Subcutaneous abdominal adipose tissue (tissue), 5 donors: ENCODE measurements around the gene OR8J1.

Experiments used
- H3K27ac ChIP-seq: one replicate; pipeline ENCODE4 v1.7.0; 2013; ENCODE audit warnings: low read depth, mild to moderate bottlenecking, inconsistent platforms, low read length, moderate library complexity
- H3K27me3 ChIP-seq, 5 donors: one replicate each; pipeline ENCODE4 v1.7.0; 2013; ENCODE audit warnings: low read length in 5 of 5, inconsistent platforms in 1 of 5; ENCODE audit not compliant: control insufficient read depth in 5 of 5, insufficient read depth in 4 of 5
- H3K36me3 ChIP-seq, 5 donors: one replicate each; pipeline ENCODE4 v1.7.0; 2013; ENCODE audit warnings: low read length in 5 of 5; ENCODE audit not compliant: control insufficient read depth in 5 of 5, insufficient read depth in 5 of 5
- H3K4me1 ChIP-seq, 5 donors: one replicate each; pipeline ENCODE4 v1.7.0; 2013; ENCODE audit warnings: low read length in 5 of 5, mild to moderate bottlenecking in 3 of 5, moderate library complexity in 1 of 5; ENCODE audit not compliant: control insufficient read depth in 5 of 5, insufficient read depth in 5 of 5
- H3K4me3 ChIP-seq, 5 donors: one replicate each; pipeline ENCODE4 v1.7.0; 2013; ENCODE audit warnings: low read length in 5 of 5, low read depth in 1 of 5
- H3K9ac ChIP-seq, 5 donors: one replicate each; pipeline ENCODE4 v1.7.0; 2013; ENCODE audit warnings: low read length in 5 of 5, mild to moderate bottlenecking in 4 of 5, moderate library complexity in 3 of 5
- H3K9me3 ChIP-seq, 5 donors: one replicate each; pipeline ENCODE4 v1.7.0; 2013; ENCODE audit warnings: low read length in 5 of 5; ENCODE audit not compliant: control insufficient read depth in 5 of 5
- donor health status: healthy.
- donor health status: healthy.
- donor health status: healthy.
- donor health status: healthy.
- donor health status: healthy.

The OR8J1 gene

DNA sequence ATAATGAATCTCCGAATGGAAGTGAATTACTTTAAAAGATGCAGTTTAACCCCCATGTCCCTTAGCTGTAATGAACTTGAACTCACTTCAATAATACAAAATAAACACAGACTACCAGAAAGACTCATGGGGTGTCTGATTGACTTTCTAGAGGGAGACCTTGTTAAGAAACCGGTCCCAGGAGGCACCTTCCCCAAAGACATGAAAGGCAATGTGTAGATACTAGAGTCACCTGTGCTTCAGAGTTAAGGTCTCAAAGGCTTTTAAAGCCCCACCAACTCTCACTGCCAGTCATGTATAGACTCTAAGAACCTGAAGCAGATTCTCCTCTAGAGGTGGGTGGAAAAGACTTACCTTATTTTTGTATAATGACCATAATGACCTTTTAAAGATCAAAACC, at the start of gene OR8J1:
Gene OR8J1 (plus strand): TSS at position 301 of the 400 bp plus-strand sequence. CDS start 5,956 bp downstream, outside the sequence.
- H3K36me3 ChIP-seq = no peaks in the 10 kb centered on the region
- no peaks in the 10 kb centered on the region for H3K9me3 ChIP-seq
- no peak within 1 kb of the TSS for H3K27ac ChIP-seq
- H3K9ac ChIP-seq = no peak within 1 kb of the TSS
- no peaks in the 10 kb centered on the region for H3K27me3 ChIP-seq
- H3K4me1 ChIP-seq = no peaks in the 10 kb centered on the region
- no peak within 1 kb of the TSS for H3K4me3 ChIP-seq

DNA sequence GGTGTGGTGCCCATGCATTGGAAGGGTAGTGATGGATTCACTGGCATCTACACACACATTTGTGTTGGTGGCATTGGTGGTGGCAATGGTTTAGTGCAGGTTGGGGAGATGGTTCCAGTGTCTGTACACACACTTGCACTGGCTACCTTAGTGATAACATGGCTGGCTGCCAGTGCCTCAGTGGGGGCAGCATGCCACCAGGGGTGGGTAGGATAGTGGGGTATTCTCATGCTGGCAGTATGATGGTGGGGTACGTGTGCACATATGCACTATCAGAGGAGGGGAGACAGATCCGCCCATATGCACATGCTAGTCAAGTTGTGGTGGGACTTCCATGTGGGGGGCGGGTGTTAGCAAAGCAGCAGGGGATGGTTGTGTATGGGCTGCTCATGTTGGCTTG, 46.3 kb upstream of the OR8J1 start:
- peak overlapping the region in 1 of 5 donors; percentile 18 for H3K4me3 ChIP-seq
- H3K36me3 ChIP-seq = no peaks in the 10 kb centered on the region
- H3K9me3 ChIP-seq = peaks cover 0 to 22% (median 3%) of the 10 kb centered on the region in 5 donors
- H3K9ac ChIP-seq = no peak overlapping the region
- H3K4me1 ChIP-seq = no peaks in the 10 kb centered on the region
- H3K27ac ChIP-seq = no peak overlapping the region
- H3K27me3 ChIP-seq = no peaks in the 10 kb centered on the region

GRCh38 chr11:56314844-56315243, 39.2 kb upstream of the OR8J1 start, which contains the start of gene OR8K3:
OR8K3 (plus strand) TSS chr11:56315144; CDS start chr11:56318307, 3,163 bp downstream.
- Histone ChIP-seq H3K9ac (no peak within 1 kb of the TSS), H3K27ac (no peak within 1 kb of the TSS), H3K4me1 (no peaks in the 10 kb centered on the region), H3K27me3 (no peaks in the 10 kb centered on the region), H3K4me3 (no peak within 1 kb of the TSS), H3K9me3 (peaks cover 0 to 7% (median 0%) of the 10 kb centered on the region in 5 donors), H3K36me3 (no peaks in the 10 kb centered on the region)

- H3K4me1 ChIP-seq = no peaks in the 10 kb centered on the region
- H3K27me3 ChIP-seq = no peaks in the 10 kb centered on the region
- no peaks in the 10 kb centered on the region for H3K36me3 ChIP-seq
- peaks cover 0 to 3% (median 0%) of the 10 kb centered on the region in 5 donors for H3K9me3 ChIP-seq
- no peak overlapping the region for H3K9ac ChIP-seq
- H3K4me3 ChIP-seq = no peak overlapping the region
- H3K27ac ChIP-seq = no peak overlapping the region
Measured at GRCh38 chr11:56331861-56332491, 22.1 kb upstream of the OR8J1 start.

GRCh38 chr11:56333156-56333555, 20.9 kb upstream of the OR8J1 start:
- H3K9me3 ChIP-seq = peaks cover 0 to 2% (median 0%) of the 10 kb centered on the region in 5 donors
- H3K27me3 ChIP-seq = no peaks in the 10 kb centered on the region
- no peak overlapping the region for H3K9ac ChIP-seq
- no peaks in the 10 kb centered on the region for H3K4me1 ChIP-seq
- no peak overlapping the region for H3K4me3 ChIP-seq
- no peaks in the 10 kb centered on the region for H3K36me3 ChIP-seq
- H3K27ac ChIP-seq = no peak overlapping the region

GRCh38 chr11:56340289-56340688, 13.8 kb upstream of the OR8J1 start:
- Histone ChIP-seq H3K4me1 (no peaks in the 10 kb centered on the region), H3K9ac (no peak overlapping the region), H3K9me3 (peaks cover 0 to 11% (median 2%) of the 10 kb centered on the region in 5 donors), H3K27me3 (no peaks in the 10 kb centered on the region), H3K27ac (no peak overlapping the region), H3K4me3 (no peak overlapping the region), H3K36me3 (no peaks in the 10 kb centered on the region)

GRCh38 chr11:56345739-56346138, 8.4 kb upstream of the OR8J1 start, which contains the start of gene OR8K1:
OR8K1 (plus strand) TSS chr11:56346039; CDS start chr11:56346039, 0 bp downstream.
- Histone ChIP-seq H3K27me3 (no peaks in the 10 kb centered on the region), H3K9ac (no peak within 1 kb of the TSS), H3K4me3 (no peak within 1 kb of the TSS), H3K4me1 (no peaks in the 10 kb centered on the region), H3K9me3 (peaks cover 0 to 2% (median 0%) of the 10 kb centered on the region in 5 donors), H3K36me3 (no peaks in the 10 kb centered on the region), H3K27ac (no peak within 1 kb of the TSS)

GRCh38 chr11:56375324-56375723, 21.2 kb downstream of the OR8J1 start, which contains the start of gene OR8U1:
OR8U1 (plus strand) TSS chr11:56375624; CDS start chr11:56375624, 0 bp downstream.
- no peaks in the 10 kb centered on the region for H3K36me3 ChIP-seq
- H3K4me3 ChIP-seq = no peak within 1 kb of the TSS
- H3K4me1 ChIP-seq = no peaks in the 10 kb centered on the region
- no peak within 1 kb of the TSS for H3K9ac ChIP-seq
- no peaks in the 10 kb centered on the region for H3K27me3 ChIP-seq
- H3K9me3 ChIP-seq = peaks cover 0 to 2% (median 0%) of the 10 kb centered on the region in 5 donors
- H3K27ac ChIP-seq = no peak within 1 kb of the TSS

GRCh38 chr11:56380120-56380519, 26.0 kb downstream of the OR8J1 start:
- H3K4me1 ChIP-seq = no peaks in the 10 kb centered on the region
- no peak overlapping the region for H3K4me3 ChIP-seq
- H3K27me3 ChIP-seq = no peaks in the 10 kb centered on the region
- H3K36me3 ChIP-seq = no peaks in the 10 kb centered on the region
- no peak overlapping the region for H3K27ac ChIP-seq
- H3K9ac ChIP-seq = no peak overlapping the region
- H3K9me3 ChIP-seq = peaks cover 0 to 2% (median 0%) of the 10 kb centered on the region in 5 donors

DNA sequence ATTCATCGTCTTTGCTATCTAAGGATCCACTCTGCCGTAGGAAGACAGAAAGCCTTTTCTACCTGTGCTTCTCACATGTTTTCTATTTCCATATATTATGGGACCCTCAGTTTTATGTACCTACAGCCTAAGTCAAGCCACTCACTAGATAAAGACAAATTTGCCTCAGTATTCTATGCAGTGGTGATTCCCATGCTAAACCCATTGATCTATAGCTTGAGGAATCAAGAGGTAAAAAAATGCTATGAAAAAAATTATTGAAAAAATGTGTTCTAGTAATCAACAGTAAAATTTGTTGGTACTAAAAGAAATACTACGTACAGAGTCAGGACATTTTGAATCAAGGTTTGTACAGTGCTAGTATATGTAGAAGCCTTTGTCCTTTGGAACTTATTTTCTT, 40.3 kb downstream of the OR8J1 start:
- Histone ChIP-seq H3K36me3 (no peaks in the 10 kb centered on the region), H3K9me3 (peaks cover 0 to 3% (median 0%) of the 10 kb centered on the region in 5 donors), H3K27ac (no peak overlapping the region)

More for the DNA sequence above, 40.3 kb downstream of the OR8J1 start:
- H3K9ac ChIP-seq = no peak overlapping the region
- H3K4me1 ChIP-seq = no peaks in the 10 kb centered on the region
- no peak overlapping the region for H3K4me3 ChIP-seq
- no peaks in the 10 kb centered on the region for H3K27me3 ChIP-seq
